Endothelial cell of umbilical vein (primary cell): ENCODE results near the gene EXT2. TPM values are rescaled to one million over a fixed set of nuclear protein-coding genes. Genes with fewer than 3 reads are reported as not detected.

Source experiments
- BruUV-seq: library from RNA; stranded (reverse); fragments of 400-500 nt; replicated peaks from 2 replicates; lab custom pipeline; 2021; lab: Mats Ljungman, UMichigan
- CTCF ChIA-PET: fragments of 300-600, 350-600 bp; sonication (Branson Sonifier 250); formaldehyde crosslinking; loops from one replicate; lab custom pipeline; 2021; ENCODE audit warnings: antibody characterized with exemption, inconsistent platforms; lab: Charles Lee
- POLR2A ChIA-PET: fragments of 300-600, 350-600 bp; sonication (Branson Sonifier 250); formaldehyde crosslinking; loops from one replicate; lab custom pipeline; 2021; ENCODE audit warnings: antibody characterized with exemption, inconsistent platforms; lab: Charles Lee
- DNase-seq: peaks from one replicate; pipeline ENCODE4 v3.0.0-alpha.2; 2011; ENCODE audit warnings: low read depth, low spot score
- FAIRE-seq: peaks from 2 replicates; lab custom pipeline; 2011; peaks lifted over from hg19 to GRCh38; lab: Jason Lieb, UNC
- H2AFZ ChIP-seq: 2 replicates; pipeline ENCODE4 v1.6.0; 2012; ENCODE audit warnings: low read depth, low read length, control low read depth, inconsistent platforms
- H3K27ac ChIP-seq: 2 replicates; pipeline ENCODE4 v1.5.1; 2011; ENCODE audit warnings: low read depth, mild to moderate bottlenecking, control low read depth, low read length, moderate library complexity; ENCODE audit not compliant: insufficient read depth
- H3K27me3 ChIP-seq, 2 experiments: 2 replicates each; pipeline versions ENCODE4 v1.6.0 to v1.6.1; 2011; ENCODE audit warnings: low read length in 2 of 2, mixed read lengths in 1 of 2; ENCODE audit not compliant: control insufficient read depth in 2 of 2, insufficient read depth in 2 of 2
- H3K36me3 ChIP-seq, 2 experiments: 2 replicates in 1 of 2; 3 replicates in 1 of 2; pipeline ENCODE4 v1.5.1; 2011; ENCODE audit warnings: low read length in 2 of 2, mild to moderate bottlenecking in 1 of 2, moderate library complexity in 1 of 2; ENCODE audit not compliant: control insufficient read depth in 2 of 2, insufficient read depth in 2 of 2; ENCODE audit errors: extremely low read depth in 1 of 2
- H3K4me1 ChIP-seq: 3 replicates; pipeline ENCODE4 v1.5.1; 2011; ENCODE audit warnings: mild to moderate bottlenecking, low read length; ENCODE audit not compliant: control insufficient read depth, insufficient read depth; ENCODE audit errors: extremely low read depth
- H3K4me2 ChIP-seq: 2 replicates; pipeline ENCODE4 v1.6.1; 2011; ENCODE audit warnings: low read length, control low read depth, mixed read lengths; ENCODE audit not compliant: insufficient read depth
- H3K4me3 ChIP-seq, 3 experiments: fragments of 200-600 bp in 1 of 3; sonication (generic), shearing (Covaris generic) in 1 of 3; replicated peaks in 1 of 3; 2 replicates each; pipeline ENCODE4 v1.5.1; 2011 to 2016; ENCODE audit warnings: control low read depth in 3 of 3, low read length in 3 of 3, mild to moderate bottlenecking in 2 of 3, inconsistent platforms in 1 of 3, low read depth in 1 of 3, moderate library complexity in 1 of 3; ENCODE audit not compliant: insufficient read depth in 1 of 3
- H3K79me2 ChIP-seq: 2 replicates; pipeline ENCODE4 v1.6.0; 2012; ENCODE audit warnings: low read length, inconsistent platforms; ENCODE audit not compliant: control insufficient read depth, insufficient read depth
- H3K9ac ChIP-seq: replicated peaks from 2 replicates; pipeline ENCODE3; 2011; ENCODE audit warnings: low read length, control low read depth; ENCODE audit not compliant: insufficient read depth; ENCODE audit errors: extremely low read depth
- H3K9me1 ChIP-seq: replicated peaks from 3 replicates; pipeline ENCODE4 v1.6.0; 2011; ENCODE audit warnings: mild to moderate bottlenecking, low read length; ENCODE audit not compliant: control insufficient read depth, insufficient read depth; ENCODE audit errors: extremely low read depth
- H3K9me3 ChIP-seq: replicated peaks from 2 replicates; pipeline ENCODE4 v1.5.1; 2012; ENCODE audit warnings: low read length, inconsistent platforms; ENCODE audit not compliant: control insufficient read depth, insufficient read depth
- H4K20me1 ChIP-seq: replicated peaks from 2 replicates; pipeline ENCODE3; 2011; ENCODE audit warnings: mild to moderate bottlenecking, low read length; ENCODE audit not compliant: control insufficient read depth, insufficient read depth; ENCODE audit errors: extremely low read depth
- EZH2 ChIP-seq: IDR thresholded peaks from 2 replicates; pipeline ENCODE4 v1.6.1; 2012; ENCODE audit warnings: borderline replicate concordance, low read depth, mild to moderate bottlenecking, moderate library complexity, low read length, inconsistent platforms; ENCODE audit not compliant: severe bottlenecking
- FOS ChIP-seq: IDR thresholded peaks from 2 replicates; pipeline ENCODE4 v1.6.1; 2011; ENCODE audit warnings: mild to moderate bottlenecking, low read length, moderate library complexity, borderline replicate concordance; ENCODE audit not compliant: insufficient read depth
- GATA2 ChIP-seq: IDR thresholded peaks from 2 replicates; pipeline ENCODE4 v1.7.0; 2011; ENCODE audit warnings: low read depth, mild to moderate bottlenecking, moderate library complexity, mixed read lengths, low read length; ENCODE audit not compliant: insufficient read length, insufficient read depth
- JUN ChIP-seq: IDR thresholded peaks from 2 replicates; pipeline ENCODE4 v1.6.1; 2011; ENCODE audit warnings: borderline replicate concordance, low read depth; ENCODE audit not compliant: insufficient read length, insufficient read depth
- MYC ChIP-seq: IDR thresholded peaks from one replicate; pipeline ENCODE4 v1.6.1; 2011; ENCODE audit warnings: mild to moderate bottlenecking, low read depth, low read length
- POLR2A ChIP-seq: IDR thresholded peaks from 2 replicates; pipeline ENCODE4 v1.6.1; 2012; ENCODE audit warnings: low read depth, mild to moderate bottlenecking, control low read depth, low read length
- POLR2AphosphoS5 ChIP-seq: IDR thresholded peaks from 2 replicates; pipeline ENCODE4 v1.6.1; 2012; ENCODE audit warnings: low read depth, mild to moderate bottlenecking, control low read depth, low read length, moderate library complexity; ENCODE audit not compliant: insufficient read depth
- dilution Hi-C: fragments of 300-500 bp; cut with MboI; formaldehyde crosslinking; loops from one replicate; pipeline ENCODE4 v1.15.0; 2019; ENCODE audit warnings: low sequenced_read_pairs; ENCODE audit not compliant: extremely low pct_ligation_motif_present
- intact Hi-C: fragments of 100-400 bp; cut with micrococcal nuclease; formaldehyde crosslinking; loops from one replicate; pipeline ENCODE4 v1.10.0; 2022
- polyA plus RNA-seq, 4 experiments: library from polyadenylated mRNA; depleted of rRNA in 3 of 4; stranded (reverse) in 3 of 4; unstranded in 1 of 4; fragments of >200 nt; gene quantifications; 2 replicates each; pipeline versions ENCODE4 v1.2.1 to v1.2.3, GENCODE V29; 2011 to 2012; ENCODE audit warnings: missing spikeins in 1 of 4
- total RNA-seq: library from RNA; stranded (reverse); gene quantifications from 2 replicates; pipeline ENCODE4 v1.2.3, GENCODE V29; 2021
- TF ChIP-seq, protein P1 (sequence below): IDR thresholded peaks from 2 replicates; pipeline ENCODE4 v1.6.1; 2011; ENCODE audit not compliant: insufficient read depth, insufficient read length
- TF ChIP-seq, protein P2 (sequence below), 2 donors: IDR thresholded peaks; 1 replicate in 1 of 2; 2 replicates in 1 of 2; pipeline ENCODE4 v1.5.1; 2011; ENCODE audit warnings: low read length in 2 of 2, mild to moderate bottlenecking in 2 of 2, moderate library complexity in 2 of 2, control low read depth in 1 of 2, inconsistent platforms in 1 of 2, low read depth in 1 of 2; ENCODE audit not compliant: insufficient read depth in 1 of 2; ENCODE audit errors: extremely low read depth in 1 of 2

EXT2 gene
- total and polyA plus RNA-seq, 2 donors (not counting 3 experiments of a cell fraction or from before 2014, with no cell fraction given), result 50.9 to 60.3 TPM

DNA sequence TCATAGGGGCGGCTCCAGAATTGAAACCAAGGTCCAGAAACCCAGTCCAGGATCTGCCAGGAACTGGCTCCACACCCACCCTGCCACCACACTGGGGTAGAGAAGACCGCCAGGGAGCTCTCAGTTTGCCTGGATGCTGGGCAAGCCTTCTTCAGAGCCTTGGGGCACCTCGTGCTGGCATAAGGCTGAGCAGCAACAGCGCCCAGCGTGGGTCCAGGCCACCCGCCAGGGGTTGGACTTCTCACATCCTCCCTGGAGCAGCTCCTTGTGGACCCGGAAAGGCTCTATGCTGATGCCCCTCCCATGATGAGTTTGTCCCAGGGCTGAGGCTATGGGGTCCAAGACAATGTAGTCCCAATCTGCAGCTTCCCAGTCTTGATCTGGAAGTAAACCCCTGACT is 184.8 kb downstream of the EXT2 start:
- TF ChIP-seq FOS (no peak), JUN (no peak), EZH2 (no peak), POLR2AphosphoS5 (no peak), MYC (no peak), GATA2 (no peak), POLR2A (no peak)
- TF ChIP-seq, protein P1, sequence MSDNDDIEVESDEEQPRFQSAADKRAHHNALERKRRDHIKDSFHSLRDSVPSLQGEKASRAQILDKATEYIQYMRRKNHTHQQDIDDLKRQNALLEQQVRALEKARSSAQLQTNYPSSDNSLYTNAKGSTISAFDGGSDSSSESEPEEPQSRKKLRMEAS, result no peak
- TF ChIP-seq, protein P2, sequence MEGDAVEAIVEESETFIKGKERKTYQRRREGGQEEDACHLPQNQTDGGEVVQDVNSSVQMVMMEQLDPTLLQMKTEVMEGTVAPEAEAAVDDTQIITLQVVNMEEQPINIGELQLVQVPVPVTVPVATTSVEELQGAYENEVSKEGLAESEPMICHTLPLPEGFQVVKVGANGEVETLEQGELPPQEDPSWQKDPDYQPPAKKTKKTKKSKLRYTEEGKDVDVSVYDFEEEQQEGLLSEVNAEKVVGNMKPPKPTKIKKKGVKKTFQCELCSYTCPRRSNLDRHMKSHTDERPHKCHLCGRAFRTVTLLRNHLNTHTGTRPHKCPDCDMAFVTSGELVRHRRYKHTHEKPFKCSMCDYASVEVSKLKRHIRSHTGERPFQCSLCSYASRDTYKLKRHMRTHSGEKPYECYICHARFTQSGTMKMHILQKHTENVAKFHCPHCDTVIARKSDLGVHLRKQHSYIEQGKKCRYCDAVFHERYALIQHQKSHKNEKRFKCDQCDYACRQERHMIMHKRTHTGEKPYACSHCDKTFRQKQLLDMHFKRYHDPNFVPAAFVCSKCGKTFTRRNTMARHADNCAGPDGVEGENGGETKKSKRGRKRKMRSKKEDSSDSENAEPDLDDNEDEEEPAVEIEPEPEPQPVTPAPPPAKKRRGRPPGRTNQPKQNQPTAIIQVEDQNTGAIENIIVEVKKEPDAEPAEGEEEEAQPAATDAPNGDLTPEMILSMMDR (IDR thresholded peaks at IDR 0.05; ENCODE audit: extremely low read depth in 1 of 2, insufficient read depth in 1 of 2, low read depth in 1 of 2, low read length in 2 of 2), result no peak
- FAIRE-seq (no peak), DNase-seq (no peak)
- POLR2A ChIA-PET, result no interaction called here
- H3K79me2 ChIP-seq, result no peaks in the 10 kb centered on the region
- H4K20me1 ChIP-seq, result no peaks in the 10 kb centered on the region
- H3K27ac ChIP-seq, result no peak overlapping the region
- no peaks in the 10 kb centered on the region for H3K9me3 ChIP-seq
- CTCF ChIA-PET, result interaction anchor here (0.7 to 1.0 kb wide), 2 partner anchors 9 to 170 kb away, joined by 3 read pairs; no protein-coding TSS in a partner anchor
- no peak overlapping the region for H2AFZ ChIP-seq
- H3K9ac ChIP-seq, result no peak overlapping the region
- BruUV-seq, result no TSS peak
- H3K4me3 ChIP-seq, result no peak overlapping the region
- no peaks in the 10 kb centered on the region for H3K4me1 ChIP-seq
- peaks cover 0 to 1% of the 10 kb centered on the region in 2 experiments for H3K27me3 ChIP-seq
- no peak overlapping the region for H3K4me2 ChIP-seq
- intact Hi-C loops (no loop called here), dilution Hi-C loops (no loop called here)
- no peaks in the 10 kb centered on the region for H3K36me3 ChIP-seq
- no peaks in the 10 kb centered on the region for H3K9me1 ChIP-seq
